ENCODE data around the gene GPR25. TPM values are rescaled to one million over a fixed set of nuclear protein-coding genes. Genes with fewer than 3 reads are reported as not detected.

The GPR25 gene
- total RNA-seq, 2 experiments from 2014 or later: 2.7 to 3.3 TPM

DNA sequence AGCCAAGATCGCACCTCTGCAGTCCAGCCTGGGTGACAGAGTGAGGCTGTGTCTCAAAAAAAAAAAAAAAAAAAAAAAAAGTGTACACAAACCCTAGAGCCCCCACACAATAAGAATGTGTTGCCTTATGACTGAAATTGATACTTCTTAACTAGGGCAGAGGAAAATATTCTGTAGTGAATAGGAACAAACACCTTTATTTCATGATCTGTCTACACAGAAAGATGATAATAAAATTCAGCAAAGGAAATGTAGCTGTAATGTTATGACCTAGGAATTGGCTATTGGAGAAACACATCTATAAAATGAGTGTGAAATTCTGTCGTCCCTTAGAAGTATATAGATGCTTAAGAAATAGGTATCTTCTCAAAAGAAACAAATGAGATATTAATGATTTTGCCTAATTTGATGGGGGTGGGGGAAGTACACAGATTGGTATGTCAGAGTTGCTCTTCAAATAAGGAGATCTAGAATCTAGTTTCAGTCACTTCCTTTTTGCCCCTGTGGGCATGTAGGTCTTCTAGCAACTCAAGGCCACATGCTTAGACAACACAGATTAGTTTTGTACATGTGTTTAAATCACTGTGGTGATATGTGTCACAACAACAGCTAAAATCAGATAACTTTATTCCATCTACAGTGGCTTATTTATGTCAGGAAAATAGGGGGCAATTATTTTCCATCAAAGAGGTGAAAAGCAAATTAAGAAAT lies 10.7 kb upstream of the GPR25 start:
- peak in 3 of 14 experiments; percentile 58 to 67 (median 60) for DNase-seq
- Mint-ChIP-seq H3K27ac (peak overlapping the region; percentile 79), H3K36me3 (ENCODE audit: low read depth) (peaks cover 14% of the 10 kb centered on the region), H3K4me1 (ENCODE audit: low read depth) (peaks cover 37% of the 10 kb centered on the region), H3K27me3 (no peaks in the 10 kb centered on the region), H3K9me3 (no peaks in the 10 kb centered on the region), H3K4me3 (peak overlapping the region; percentile 21)
- CTCF ChIA-PET: no interaction called here
- H3K4me1 ChIP-seq (ENCODE audit: insufficient read depth, low read length): peaks cover 14% of the 10 kb centered on the region
- intact Hi-C loops (cut with DNase I, micrococcal nuclease): no loop called here
- POLR2A ChIA-PET: interaction anchor here (1.5 to 1.6 kb wide), 2 partner anchors 14 to 27 kb away, joined by 4 to 7 read pairs; no protein-coding TSS in a partner anchor
- ATAC-seq (ENCODE audit: poor library complexity): peak; percentile 77
- no peaks in the 10 kb centered on the region for H3K27me3 ChIP-seq (ENCODE audit: control insufficient read depth in 1 of 2, insufficient read depth in 2 of 2, low read length in 2 of 2)
- H3K4me3 ChIP-seq (ENCODE audit: low read length): no peak overlapping the region
- TF ChIP-seq CTCF (IDR thresholded peaks at IDR 0.05): no peak
- H3K9me3 ChIP-seq (ENCODE audit: control insufficient read depth in 1 of 2, insufficient read depth in 1 of 2, low read length in 2 of 2): no peaks in the 10 kb centered on the region
- H3K27ac ChIP-seq (ENCODE audit: low read depth in 1 of 2, low read length in 2 of 2): peak overlapping the region in 1 of 2 donors; percentile 24
- H3K36me3 ChIP-seq (ENCODE audit: insufficient read depth, low read length): no peaks in the 10 kb centered on the region

GRCh38 chr1:200862713-200863415 lies 9.9 kb upstream of the GPR25 start:
- ChIA-PET POLR2A (interaction anchor here (0.7 to 1.6 kb wide), 6 partner anchors 12 to 171 kb away, joined by 3 to 7 read pairs (median 4); no protein-coding TSS in a partner anchor), CTCF (no interaction called here)
- H3K4me3 Mint-ChIP-seq: peak overlapping the region; percentile 12
- peaks cover 44% of the 10 kb centered on the region for H3K4me1 Mint-ChIP-seq (ENCODE audit: low read depth)
- no peaks in the 10 kb centered on the region for H3K9me3 ChIP-seq (ENCODE audit: control insufficient read depth in 1 of 2, insufficient read depth in 1 of 2, low read length in 2 of 2)
- peak overlapping the region; percentile 17 for H3K4me3 ChIP-seq (ENCODE audit: low read length)
- H3K9me3 Mint-ChIP-seq: no peaks in the 10 kb centered on the region
- peaks cover 21% of the 10 kb centered on the region for H3K4me1 ChIP-seq (ENCODE audit: insufficient read depth, low read length)
- H3K27me3 Mint-ChIP-seq: no peaks in the 10 kb centered on the region
- peak; percentile 60 for ATAC-seq (ENCODE audit: poor library complexity)
- no peak for TF ChIP-seq CTCF (IDR thresholded peaks at IDR 0.05)
- H3K27ac ChIP-seq (ENCODE audit: low read depth in 1 of 2, low read length in 2 of 2): peak overlapping the region; percentile 7 to 69
- peaks cover 6% of the 10 kb centered on the region for H3K36me3 Mint-ChIP-seq (ENCODE audit: low read depth)
- no peaks in the 10 kb centered on the region for H3K27me3 ChIP-seq (ENCODE audit: control insufficient read depth in 1 of 2, insufficient read depth in 2 of 2, low read length in 2 of 2)
- H3K27ac Mint-ChIP-seq: peak overlapping the region; percentile 79
- no peaks in the 10 kb centered on the region for H3K36me3 ChIP-seq (ENCODE audit: insufficient read depth, low read length)
- intact Hi-C loops (cut with DNase I, micrococcal nuclease): no loop called here
- peak in 4 of 14 experiments; percentile 47 to 57 (median 48) for DNase-seq

DNA sequence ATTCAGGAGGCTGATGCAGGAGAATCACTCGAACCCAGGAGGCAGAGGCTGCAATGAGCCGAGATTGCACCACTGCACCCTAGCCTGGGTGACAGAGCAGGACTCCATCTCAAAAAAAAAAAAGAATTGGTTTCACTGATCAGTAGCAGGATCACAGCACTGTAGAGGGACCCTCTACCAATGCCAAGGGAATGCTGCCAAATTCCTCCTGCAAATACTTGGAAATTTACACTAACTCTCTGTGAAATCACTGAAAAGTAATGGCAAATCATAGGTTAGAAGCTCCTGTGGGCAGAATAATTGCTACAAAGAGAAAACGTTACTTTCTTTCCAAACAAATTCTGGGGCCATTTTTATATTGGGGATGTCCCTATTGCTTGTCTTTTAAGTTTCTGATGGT lies 6.7 kb upstream of the GPR25 start:
- H3K27me3 Mint-ChIP-seq: peaks cover 7% of the 10 kb centered on the region
- no peak for TF ChIP-seq CTCF (IDR thresholded peaks at IDR 0.05)
- Histone ChIP-seq H3K27me3 (ENCODE audit: control insufficient read depth in 1 of 2, insufficient read depth in 2 of 2, low read length in 2 of 2) (no peaks in the 10 kb centered on the region), H3K4me1 (ENCODE audit: insufficient read depth, low read length) (peaks cover 41% of the 10 kb centered on the region), H3K9me3 (ENCODE audit: control insufficient read depth in 1 of 2, insufficient read depth in 1 of 2, low read length in 2 of 2) (no peaks in the 10 kb centered on the region), H3K36me3 (ENCODE audit: insufficient read depth, low read length) (no peaks in the 10 kb centered on the region), H3K4me3 (ENCODE audit: low read length) (no peak overlapping the region), H3K27ac (ENCODE audit: low read depth in 1 of 2, low read length in 2 of 2) (no peak overlapping the region)
- H3K4me1 Mint-ChIP-seq (ENCODE audit: low read depth): peaks cover 64% of the 10 kb centered on the region
- DNase-seq: no peak
- intact Hi-C loops (cut with DNase I, micrococcal nuclease): no loop called here
- H3K36me3 Mint-ChIP-seq (ENCODE audit: low read depth): no peaks in the 10 kb centered on the region
- H3K9me3 Mint-ChIP-seq: no peaks in the 10 kb centered on the region
- ATAC-seq (ENCODE audit: poor library complexity): no peak
- ChIA-PET CTCF (no interaction called here), POLR2A (interaction anchor here (0.8 to 1.6 kb wide), 3 partner anchors 11 to 25 kb away, joined by 3 to 18 read pairs (median 3); no protein-coding TSS in a partner anchor)
- H3K4me3 Mint-ChIP-seq: no peak overlapping the region
- no peak overlapping the region for H3K27ac Mint-ChIP-seq
